Memory B cell (primary cell): ENCODE results near the gene PTTG1IP2.
"Not testable (repeated sequence)": the region's sequence is repeated elsewhere in the genome, so short reads cannot be mapped to it uniquely, and the experiment has no call there.

Source experiments
- ATAC-seq: fragments of 150-1000 bp; cut with Tn5 transposase; 2 replicates; pipeline ENCODE4 v1.10.0; 2021; ENCODE audit warnings: low read depth, mild to moderate bottlenecking, moderate library complexity
- DNase-seq, 2 donors: peaks; one replicate each; pipeline ENCODE4 v3.0.0; 2022; ENCODE audit warnings: low spot score in 2 of 2
- H3K27ac Mint-ChIP-seq: one replicate; pipeline ENCODE4 v1.8.0; 2022; ENCODE audit warnings: mild to moderate bottlenecking, moderate library complexity, mixed read lengths
- H3K27me3 Mint-ChIP-seq: one replicate; pipeline ENCODE4 v1.8.0; 2022; ENCODE audit warnings: mixed read lengths
- H3K36me3 Mint-ChIP-seq: one replicate; pipeline ENCODE4 v1.8.0; 2022; ENCODE audit warnings: mild to moderate bottlenecking, mixed read lengths
- H3K4me1 Mint-ChIP-seq: one replicate; pipeline ENCODE4 v1.8.0; 2022; ENCODE audit warnings: mixed read lengths
- H3K4me3 Mint-ChIP-seq: one replicate; pipeline ENCODE4 v1.8.0; 2022; ENCODE audit warnings: mild to moderate bottlenecking, moderate library complexity, mixed read lengths
- H3K9me3 Mint-ChIP-seq: one replicate; pipeline ENCODE4 v1.8.0; 2022; ENCODE audit warnings: mixed read lengths

The PTTG1IP2 gene

DNA sequence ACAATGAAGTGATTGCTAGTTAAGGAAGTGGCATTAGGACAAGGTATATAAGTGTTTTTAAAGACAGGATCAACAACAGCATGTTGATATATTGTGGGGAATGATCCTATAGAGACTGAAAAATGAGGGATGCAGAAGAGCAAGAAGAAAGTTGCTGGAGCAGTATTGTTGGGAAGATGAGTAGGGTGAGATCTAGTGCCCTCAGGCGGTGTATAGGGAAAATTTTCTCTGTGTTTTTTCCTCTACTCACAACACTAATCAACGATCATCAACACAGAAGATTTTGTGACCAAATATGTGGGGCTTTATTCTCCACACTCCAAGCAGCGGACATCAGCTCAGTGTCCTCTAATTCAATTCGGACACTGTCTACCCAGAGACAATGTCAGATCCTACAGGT lies 9.6 kb upstream of the PTTG1IP2 start:
- Mint-ChIP-seq H3K4me3 (no peak overlapping the region), H3K27ac (no peak overlapping the region), H3K9me3 (peaks cover 1% of the 10 kb centered on the region), H3K36me3 (peaks cover 3% of the 10 kb centered on the region), H3K27me3 (no peaks in the 10 kb centered on the region), H3K4me1 (peaks cover 18% of the 10 kb centered on the region)
- ATAC-seq (no peak), DNase-seq (no peak)

DNA sequence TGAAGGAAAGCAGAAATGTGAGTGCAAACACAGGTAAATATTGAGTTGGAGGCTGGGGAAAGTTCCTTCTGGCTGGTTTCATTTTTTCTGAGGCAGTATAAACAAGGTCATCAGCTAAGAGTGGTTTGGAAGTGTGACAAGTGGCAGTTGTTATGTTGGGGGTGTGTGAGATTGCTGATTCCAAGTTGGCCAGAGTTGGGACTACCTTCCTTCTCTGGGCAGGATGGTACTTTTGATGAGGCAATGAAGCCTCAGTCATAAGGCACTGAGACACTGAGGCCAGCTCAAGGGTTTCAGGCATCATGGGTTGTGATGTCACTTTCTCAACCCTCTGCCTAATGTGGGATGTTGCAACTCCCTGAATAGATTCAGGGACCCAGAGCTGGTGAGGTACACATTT lies 8.2 kb upstream of the PTTG1IP2 start:
- ATAC-seq (no peak), DNase-seq (no peak)
- Mint-ChIP-seq H3K4me1 (peaks cover 10% of the 10 kb centered on the region), H3K36me3 (peaks cover 10% of the 10 kb centered on the region), H3K27ac (no peak overlapping the region), H3K4me3 (no peak overlapping the region), H3K9me3 (peaks cover 8% of the 10 kb centered on the region), H3K27me3 (no peaks in the 10 kb centered on the region)

DNA sequence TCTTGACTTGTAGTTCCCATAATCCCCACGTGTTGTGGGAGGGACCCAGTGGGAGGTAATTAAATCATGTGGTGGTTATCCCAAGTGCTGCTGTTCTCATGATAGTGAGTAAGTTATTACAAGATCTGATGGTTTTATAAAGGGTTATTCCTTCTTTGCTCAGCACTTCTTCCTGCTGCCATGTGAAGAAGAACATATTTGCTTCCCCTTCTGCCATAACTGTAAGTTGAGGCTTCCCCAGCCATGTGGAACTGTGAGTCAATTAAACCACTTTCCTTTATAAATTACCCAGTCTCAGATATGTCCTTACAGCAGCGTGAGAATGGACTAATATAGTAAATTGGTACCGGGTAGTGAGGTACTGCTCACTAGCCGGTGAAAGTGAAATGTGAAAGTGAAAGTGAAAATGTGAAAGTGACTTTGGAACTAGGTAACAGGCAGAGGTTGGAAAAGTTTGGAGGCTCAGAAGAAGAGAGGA lies 6.2 kb upstream of the PTTG1IP2 start:
- Mint-ChIP-seq H3K27ac (peak overlapping the region; percentile 1), H3K4me3 (peak overlapping the region; percentile 66)
- DNase-seq = peak in 1 of 2 donors; percentile 20
- not testable (repeated sequence) for H3K4me1 Mint-ChIP-seq, H3K36me3 Mint-ChIP-seq, H3K27me3 Mint-ChIP-seq, H3K9me3 Mint-ChIP-seq
- peak; percentile 74 for ATAC-seq

DNA sequence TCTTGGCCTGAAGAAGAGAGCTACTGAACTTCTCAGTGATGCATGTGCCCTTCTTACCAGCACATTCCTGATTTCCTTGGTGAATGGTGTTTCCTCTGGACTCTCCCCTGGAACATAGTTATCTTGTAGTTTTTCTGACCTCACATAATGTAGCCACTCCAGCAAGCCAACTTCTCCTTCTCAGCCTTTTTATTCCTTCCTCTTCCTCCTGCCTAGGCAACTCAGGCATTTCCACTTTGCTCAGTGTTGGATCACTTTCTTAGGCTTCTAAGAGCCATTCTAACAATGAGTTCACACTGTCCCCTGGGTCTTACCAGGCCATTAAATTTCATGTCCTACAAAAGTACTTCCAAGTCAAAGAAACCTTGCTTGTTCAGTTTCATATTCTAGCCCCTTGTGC lies 3.6 kb upstream of the PTTG1IP2 start:
- H3K27ac Mint-ChIP-seq = no peak overlapping the region
- peaks cover 10% of the 10 kb centered on the region for H3K4me1 Mint-ChIP-seq
- H3K27me3 Mint-ChIP-seq = peaks cover 6% of the 10 kb centered on the region
- peaks cover 8% of the 10 kb centered on the region for H3K9me3 Mint-ChIP-seq
- H3K4me3 Mint-ChIP-seq = no peak overlapping the region
- H3K36me3 Mint-ChIP-seq = peaks cover 10% of the 10 kb centered on the region
- DNase-seq (no peak), ATAC-seq (no peak)

DNA sequence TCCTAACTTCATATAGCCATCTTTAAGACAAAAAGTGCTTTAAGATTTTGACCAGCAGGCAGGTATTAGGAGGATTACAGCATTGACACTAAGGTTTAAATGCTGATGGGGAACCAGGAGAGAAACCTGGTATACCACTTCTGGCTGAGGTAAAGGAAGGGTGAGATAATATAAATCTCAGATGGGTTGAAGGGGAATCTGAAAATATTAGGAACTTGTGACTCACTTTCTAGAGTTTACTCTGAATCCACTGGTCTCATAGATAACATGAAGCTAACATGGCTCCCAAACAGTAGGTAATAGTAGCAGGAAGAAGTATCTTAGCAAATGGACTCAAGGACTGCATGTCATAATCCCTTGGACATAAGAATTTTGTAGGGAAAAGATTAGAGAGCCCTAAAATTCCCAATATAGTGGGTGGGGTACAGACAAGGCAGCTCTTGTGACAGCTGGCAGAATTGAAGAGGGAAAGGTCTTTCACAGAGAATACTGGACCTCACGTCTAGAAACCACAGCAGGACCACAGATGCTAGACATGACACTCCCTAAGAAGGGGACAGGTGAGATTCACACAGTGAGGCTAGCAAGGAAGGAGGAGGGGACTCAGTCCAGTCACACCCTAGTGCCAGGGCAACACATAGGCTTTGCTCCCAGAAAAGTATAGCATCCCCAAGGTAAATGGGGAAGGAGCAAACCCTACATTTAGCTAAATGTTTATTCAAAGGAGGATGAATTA lies 3.5 kb downstream of the PTTG1IP2 start:
- H3K27me3 Mint-ChIP-seq = peaks cover 23% of the 10 kb centered on the region
- no peaks in the 10 kb centered on the region for H3K36me3 Mint-ChIP-seq
- H3K27ac Mint-ChIP-seq = no peak overlapping the region
- H3K9me3 Mint-ChIP-seq = peaks cover 2% of the 10 kb centered on the region
- no peak overlapping the region for H3K4me3 Mint-ChIP-seq
- ATAC-seq (no peak), DNase-seq (no peak)
- no peaks in the 10 kb centered on the region for H3K4me1 Mint-ChIP-seq

DNA sequence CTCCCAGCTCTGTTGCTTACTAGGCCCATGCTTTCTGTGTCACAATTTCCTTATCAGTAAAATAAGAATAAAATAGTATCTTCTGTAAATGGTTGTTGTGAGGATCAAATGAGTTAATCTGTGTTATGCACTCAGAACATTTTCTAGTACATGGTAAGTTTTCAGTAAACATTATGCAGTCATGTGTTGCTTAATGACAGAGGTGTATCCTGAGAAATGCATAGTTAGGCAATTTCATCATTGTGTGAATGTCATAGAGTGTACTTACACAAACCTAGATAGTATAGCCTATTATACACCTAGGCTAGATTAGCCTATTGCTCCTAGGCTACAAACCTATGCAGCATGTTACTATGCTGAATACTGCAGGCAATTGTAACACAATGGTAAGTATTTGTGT lies 4.4 kb downstream of the PTTG1IP2 start:
- Mint-ChIP-seq H3K4me1 (no peaks in the 10 kb centered on the region), H3K36me3 (no peaks in the 10 kb centered on the region), H3K4me3 (no peak overlapping the region), H3K27me3 (peaks cover 22% of the 10 kb centered on the region), H3K27ac (no peak overlapping the region), H3K9me3 (peaks cover 2% of the 10 kb centered on the region)
- no peak for DNase-seq
- ATAC-seq = no peak

DNA sequence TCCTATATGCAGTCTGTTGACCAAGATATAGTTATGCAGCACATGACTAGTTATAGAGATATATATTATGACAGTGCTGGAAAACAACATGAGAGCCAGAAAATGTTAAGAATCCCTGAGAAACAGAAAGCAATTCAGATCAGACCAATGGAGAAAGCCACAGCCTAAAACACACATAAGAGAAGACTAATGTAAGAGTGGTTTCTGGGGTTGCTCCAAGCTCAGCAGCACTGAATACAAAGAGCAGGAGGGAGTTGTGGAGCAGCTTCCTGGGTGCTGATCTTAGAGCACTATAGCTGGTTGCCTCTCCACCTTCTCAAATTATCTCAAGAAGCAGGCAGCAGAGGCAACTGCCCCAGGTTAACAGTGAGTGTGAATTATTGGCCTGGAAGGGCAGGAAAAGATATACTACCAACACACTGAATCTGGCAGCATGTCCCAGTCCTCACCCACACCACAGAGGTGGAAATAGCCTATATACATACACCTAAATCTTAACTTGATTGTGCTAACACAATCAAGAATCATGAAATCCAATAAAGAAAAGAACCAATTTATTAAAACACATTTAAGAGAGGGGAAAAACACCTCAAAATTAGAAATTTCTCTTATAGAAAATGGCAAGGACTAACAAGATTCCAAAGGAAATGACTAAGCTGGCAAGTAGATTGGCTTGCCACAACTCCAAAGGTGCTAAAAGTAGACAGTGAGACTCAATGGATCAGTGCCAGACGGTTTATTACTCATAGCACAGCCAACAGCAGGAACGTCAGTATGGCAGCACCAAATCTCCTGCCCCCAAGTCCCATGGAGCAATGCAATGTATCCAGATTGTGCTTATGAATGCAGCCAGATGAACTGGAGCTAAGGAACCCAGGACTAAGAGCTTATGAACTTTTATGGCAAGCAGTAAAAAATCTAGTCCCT lies 5.1 kb downstream of the PTTG1IP2 start:
- DNase-seq (no peak), ATAC-seq (no peak)
- Mint-ChIP-seq H3K4me3 (no peak overlapping the region), H3K4me1 (no peaks in the 10 kb centered on the region), H3K27me3 (peaks cover 19% of the 10 kb centered on the region), H3K9me3 (peaks cover 2% of the 10 kb centered on the region), H3K27ac (no peak overlapping the region), H3K36me3 (no peaks in the 10 kb centered on the region)

DNA sequence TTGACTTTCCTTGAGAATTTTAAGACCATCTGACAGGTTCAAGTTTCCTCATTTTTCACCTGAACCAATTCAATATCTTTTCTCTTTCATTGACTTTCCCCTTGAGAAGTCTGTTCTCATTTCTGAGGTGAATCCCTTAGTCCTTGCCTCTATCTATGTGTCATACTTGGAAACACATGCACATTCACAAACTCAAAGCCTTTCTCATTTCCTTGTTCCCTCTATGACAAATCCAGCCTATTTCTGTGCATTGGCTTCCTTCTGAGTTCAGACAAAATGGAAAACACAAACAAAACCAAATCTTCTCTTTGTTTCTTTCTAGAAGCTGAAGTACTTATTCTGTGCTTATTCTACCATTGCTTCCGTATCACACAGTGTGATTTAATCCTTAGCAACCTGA lies 13.8 kb downstream of the PTTG1IP2 start:
- DNase-seq = no peak
- Mint-ChIP-seq H3K4me1 (no peaks in the 10 kb centered on the region), H3K4me3 (no peak overlapping the region), H3K27ac (no peak overlapping the region), H3K9me3 (no peaks in the 10 kb centered on the region), H3K36me3 (no peaks in the 10 kb centered on the region), H3K27me3 (peaks cover 4% of the 10 kb centered on the region)
- no peak for ATAC-seq

DNA sequence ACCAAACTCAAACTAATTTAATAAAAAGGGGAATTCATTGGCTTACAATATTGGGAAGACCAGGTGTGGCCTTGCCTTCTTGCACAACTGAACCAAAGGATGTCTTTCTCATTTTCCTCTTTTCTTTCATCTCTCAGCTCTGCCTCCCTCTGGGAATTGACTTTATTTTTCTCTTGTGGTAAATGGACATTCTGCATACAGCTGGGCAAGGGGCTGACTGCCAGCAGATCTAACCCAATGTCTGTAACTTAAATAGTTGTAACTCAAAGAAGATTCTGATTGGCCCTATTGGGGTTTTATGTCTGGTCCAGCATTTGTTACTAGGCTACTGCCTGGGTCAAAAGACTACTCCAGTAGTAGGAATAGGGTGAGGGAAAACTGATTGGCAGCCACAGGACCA lies 15.3 kb downstream of the PTTG1IP2 start:
- H3K4me1 Mint-ChIP-seq = no peaks in the 10 kb centered on the region
- H3K36me3 Mint-ChIP-seq = no peaks in the 10 kb centered on the region
- ATAC-seq (no peak), DNase-seq (no peak)
- H3K27ac Mint-ChIP-seq = no peak overlapping the region
- no peak overlapping the region for H3K4me3 Mint-ChIP-seq
- peaks cover 4% of the 10 kb centered on the region for H3K27me3 Mint-ChIP-seq
- no peaks in the 10 kb centered on the region for H3K9me3 Mint-ChIP-seq

DNA sequence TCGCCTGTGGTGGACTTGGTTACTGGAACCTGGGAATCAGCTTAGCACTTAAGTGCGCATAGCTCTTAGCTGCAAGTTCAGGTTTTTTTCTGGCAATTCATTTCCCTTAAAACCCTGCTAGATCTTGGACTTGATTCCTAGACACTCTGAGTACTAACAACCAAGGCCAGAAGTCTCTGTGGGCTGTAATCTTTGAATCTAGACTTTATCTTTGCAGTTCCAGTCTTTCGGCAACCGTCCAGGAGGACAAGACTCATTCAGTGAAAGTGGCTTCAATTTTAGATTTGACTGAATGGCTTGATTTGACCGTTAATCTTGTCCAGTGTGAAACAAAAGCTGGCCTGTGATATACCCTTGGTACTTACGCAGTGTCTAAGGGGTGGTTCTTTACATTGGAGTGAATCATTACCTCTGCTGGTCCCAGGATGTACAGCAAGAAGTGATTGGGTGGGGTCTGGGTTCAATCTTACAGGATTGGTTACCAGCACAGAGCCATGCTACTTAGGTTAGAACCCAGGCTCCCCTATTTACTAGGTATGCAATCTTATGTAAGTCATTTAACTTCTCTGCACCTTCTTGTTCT lies 16.4 kb downstream of the PTTG1IP2 start:
- ATAC-seq = no peak
- Mint-ChIP-seq H3K27me3 (peaks cover 4% of the 10 kb centered on the region), H3K9me3 (no peaks in the 10 kb centered on the region), H3K27ac (no peak overlapping the region), H3K4me3 (no peak overlapping the region), H3K36me3 (no peaks in the 10 kb centered on the region), H3K4me1 (no peaks in the 10 kb centered on the region)
- DNase-seq = no peak

DNA sequence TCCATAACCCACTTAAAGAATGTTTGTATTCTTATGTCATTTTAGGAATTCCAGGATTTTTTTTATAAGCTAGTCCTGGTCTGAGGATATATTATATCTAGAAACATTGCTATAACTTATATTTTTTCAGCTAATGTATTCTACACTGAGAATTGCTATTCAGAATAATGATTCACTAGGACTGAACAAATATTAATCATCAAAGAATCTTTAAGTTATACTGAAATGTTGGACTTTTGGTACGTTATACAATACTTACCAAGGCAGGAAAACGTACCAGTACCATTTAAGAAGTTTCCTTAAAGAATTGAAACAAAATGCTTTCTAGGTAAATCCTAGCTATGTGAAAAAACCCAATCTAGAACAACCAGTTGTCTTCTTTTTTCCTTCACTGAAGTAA lies 18.4 kb downstream of the PTTG1IP2 start:
- DNase-seq = no peak

DNA sequence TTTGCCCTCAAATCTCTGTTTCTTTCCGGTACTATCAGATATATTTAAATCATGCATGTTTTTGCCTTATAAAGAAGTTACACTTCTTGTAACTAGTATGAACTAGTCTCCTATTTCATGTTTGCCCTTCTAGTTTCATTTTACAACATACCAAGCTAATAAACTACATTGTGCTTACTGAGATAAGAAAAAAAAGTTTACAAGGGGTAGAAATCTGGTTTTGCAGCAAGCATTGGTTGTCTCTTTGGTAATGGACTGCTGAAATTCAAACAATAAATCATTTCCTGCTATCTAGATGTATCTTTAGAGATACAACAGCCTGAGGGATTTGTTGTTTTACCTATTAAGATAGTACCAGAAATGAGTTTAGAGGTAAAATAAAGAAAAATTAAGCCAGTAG lies 18.8 kb downstream of the PTTG1IP2 start:
- Mint-ChIP-seq H3K4me3 (no peak overlapping the region), H3K27me3 (peaks cover 7% of the 10 kb centered on the region), H3K4me1 (no peaks in the 10 kb centered on the region), H3K27ac (no peak overlapping the region), H3K9me3 (no peaks in the 10 kb centered on the region), H3K36me3 (no peaks in the 10 kb centered on the region)
- DNase-seq = no peak
- ATAC-seq = no peak

More for the DNA sequence above, 18.4 kb downstream of the PTTG1IP2 start:
- no peaks in the 10 kb centered on the region for H3K36me3 Mint-ChIP-seq
- H3K27ac Mint-ChIP-seq = no peak overlapping the region
- H3K27me3 Mint-ChIP-seq = peaks cover 7% of the 10 kb centered on the region
- ATAC-seq = no peak
- H3K9me3 Mint-ChIP-seq = no peaks in the 10 kb centered on the region
- H3K4me3 Mint-ChIP-seq = no peak overlapping the region
- H3K4me1 Mint-ChIP-seq = no peaks in the 10 kb centered on the region

DNA sequence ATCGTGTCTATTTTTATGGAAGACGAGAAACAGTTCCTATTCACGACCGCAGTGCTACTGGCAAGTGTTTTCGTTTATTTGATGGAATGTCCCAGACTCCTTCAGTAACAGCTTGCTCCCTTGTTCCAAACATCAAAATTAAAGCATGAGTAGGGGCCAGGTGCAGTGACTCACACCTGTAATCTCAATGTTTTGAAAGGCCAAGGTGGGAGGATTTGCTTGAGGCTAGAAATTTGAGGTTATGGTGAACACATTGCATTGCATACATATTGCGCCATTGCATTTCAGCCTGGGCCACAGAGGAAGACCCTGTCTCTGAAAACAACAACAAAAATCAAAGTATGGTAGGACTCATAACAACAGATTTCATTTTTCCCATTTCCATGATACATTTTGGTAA lies 22.8 kb downstream of the PTTG1IP2 start:
- no peak overlapping the region for H3K27ac Mint-ChIP-seq
- ATAC-seq = no peak

DNA sequence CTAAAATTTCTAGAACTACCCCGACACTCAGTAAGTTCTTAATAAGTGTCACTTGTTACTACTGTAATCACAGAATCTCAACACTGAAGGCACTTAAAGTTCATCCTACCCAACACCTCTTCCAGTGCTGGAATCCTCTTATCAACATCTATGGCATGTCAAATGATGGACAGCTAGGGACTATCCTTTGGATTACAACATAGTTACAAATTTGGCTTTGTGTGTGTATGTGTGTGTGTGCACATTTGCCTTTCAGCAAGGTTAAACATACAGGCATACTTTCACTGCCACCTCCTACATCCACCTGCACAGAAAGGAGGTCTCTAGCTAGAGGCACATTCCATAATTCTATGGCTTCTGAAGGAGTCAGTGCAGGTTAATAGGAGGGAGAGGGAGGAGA lies 25.8 kb downstream of the PTTG1IP2 start:
- Mint-ChIP-seq H3K4me1 (no peaks in the 10 kb centered on the region), H3K27me3 (peaks cover 3% of the 10 kb centered on the region), H3K4me3 (no peak overlapping the region), H3K36me3 (no peaks in the 10 kb centered on the region), H3K27ac (no peak overlapping the region), H3K9me3 (no peaks in the 10 kb centered on the region)
- DNase-seq = no peak
- no peak for ATAC-seq

More for the DNA sequence above, 22.8 kb downstream of the PTTG1IP2 start:
- H3K36me3 Mint-ChIP-seq = no peaks in the 10 kb centered on the region
- H3K4me3 Mint-ChIP-seq = no peak overlapping the region
- DNase-seq = no peak
- no peaks in the 10 kb centered on the region for H3K4me1 Mint-ChIP-seq
- peaks cover 3% of the 10 kb centered on the region for H3K27me3 Mint-ChIP-seq
- no peaks in the 10 kb centered on the region for H3K9me3 Mint-ChIP-seq
